Stimulated activated effector memory CD8-positive, alpha-beta T cell treated with anti-CD3 and anti-CD28 coated beads, Interleukin-12 subunit alpha, Interleukin-12 subunit beta, amount 100 ng/mL, for 72 hours (primary cell): ENCODE measurements around the gene GGT5.
"Not testable (repeated sequence)": the region's sequence is repeated elsewhere in the genome, so short reads cannot be mapped to it uniquely, and the experiment has no call there.

ENCODE experiments used
- ATAC-seq: fragments of 150-1000 bp; cut with Tn5 transposase; 2 replicates; pipeline ENCODE4 v1.10.0; 2021
- DNase-seq, 2 donors: peaks; one replicate each; pipeline ENCODE4 v3.0.0; 2021 to 2022; ENCODE audit warnings: low spot score in 2 of 2
- H3K27ac Mint-ChIP-seq: one replicate; pipeline ENCODE4 v1.8.0; 2022; ENCODE audit warnings: mild to moderate bottlenecking, mixed read lengths
- H3K36me3 Mint-ChIP-seq: one replicate; pipeline ENCODE4 v1.8.0; 2022; ENCODE audit warnings: mild to moderate bottlenecking, mixed read lengths
- H3K4me1 Mint-ChIP-seq: one replicate; pipeline ENCODE4 v1.8.0; 2022; ENCODE audit warnings: mixed read lengths
- H3K4me3 Mint-ChIP-seq: one replicate; pipeline ENCODE4 v1.8.0; 2022; ENCODE audit warnings: mild to moderate bottlenecking, mixed read lengths
- H3K9me3 Mint-ChIP-seq: one replicate; pipeline ENCODE4 v1.8.0; 2022; ENCODE audit warnings: mixed read lengths

The GGT5 gene

GRCh38 chr22:24187731-24188644 is 56.9 kb downstream of the GGT5 start:
- Mint-ChIP-seq H3K9me3 (no peaks in the 10 kb centered on the region), H3K4me1 (no peaks in the 10 kb centered on the region), H3K4me3 (no peak overlapping the region), H3K36me3 (peaks cover 7% of the 10 kb centered on the region), H3K27ac (no peak overlapping the region)
- no peak for ATAC-seq
- no peak for DNase-seq

- ATAC-seq = no peak
- no peaks in the 10 kb centered on the region for H3K4me1 Mint-ChIP-seq
- no peak overlapping the region for H3K27ac Mint-ChIP-seq
- no peaks in the 10 kb centered on the region for H3K9me3 Mint-ChIP-seq
- H3K36me3 Mint-ChIP-seq = peaks cover 7% of the 10 kb centered on the region
- no peak for DNase-seq
- H3K4me3 Mint-ChIP-seq = no peak overlapping the region
Observed at GRCh38 chr22:24186892-24187670, 57.8 kb downstream of the GGT5 start.

GRCh38 chr22:24186352-24186740 is 58.5 kb downstream of the GGT5 start:
- no peaks in the 10 kb centered on the region for H3K4me1 Mint-ChIP-seq

GRCh38 chr22:24185501-24186351 is 59.2 kb downstream of the GGT5 start:
- Mint-ChIP-seq H3K4me3 (no peak overlapping the region), H3K4me1 (no peaks in the 10 kb centered on the region), H3K9me3 (no peaks in the 10 kb centered on the region), H3K36me3 (peaks cover 7% of the 10 kb centered on the region), H3K27ac (no peak overlapping the region)
- ATAC-seq = no peak
- no peak for DNase-seq

More at GRCh38 chr22:24186352-24186740, 58.5 kb downstream of the GGT5 start:
- ATAC-seq = no peak
- peaks cover 7% of the 10 kb centered on the region for H3K36me3 Mint-ChIP-seq
- no peaks in the 10 kb centered on the region for H3K9me3 Mint-ChIP-seq
- DNase-seq = no peak
- H3K4me3 Mint-ChIP-seq = no peak overlapping the region
- no peak overlapping the region for H3K27ac Mint-ChIP-seq

GRCh38 chr22:24185001-24185500 is 59.8 kb downstream of the GGT5 start:
- no peaks in the 10 kb centered on the region for H3K9me3 Mint-ChIP-seq
- ATAC-seq = no peak

GRCh38 chr22:24184057-24184798 is 60.7 kb downstream of the GGT5 start:
- ATAC-seq (no peak), DNase-seq (no peak)
- Mint-ChIP-seq H3K4me3 (no peak overlapping the region), H3K4me1 (no peaks in the 10 kb centered on the region), H3K36me3 (peaks cover 7% of the 10 kb centered on the region), H3K27ac (no peak overlapping the region), H3K9me3 (no peaks in the 10 kb centered on the region)

More at GRCh38 chr22:24185001-24185500, 59.8 kb downstream of the GGT5 start:
- no peak for DNase-seq
- Mint-ChIP-seq H3K27ac (no peak overlapping the region), H3K4me3 (no peak overlapping the region), H3K36me3 (peaks cover 7% of the 10 kb centered on the region), H3K4me1 (no peaks in the 10 kb centered on the region)

- Mint-ChIP-seq H3K27ac (no peak overlapping the region), H3K4me1 (no peaks in the 10 kb centered on the region), H3K36me3 (peaks cover 7% of the 10 kb centered on the region), H3K4me3 (no peak overlapping the region), H3K9me3 (no peaks in the 10 kb centered on the region)
- DNase-seq (no peak), ATAC-seq (no peak)
Observed at GRCh38 chr22:24183321-24184031, 61.4 kb downstream of the GGT5 start.

GRCh38 chr22:24182900-24183246 is 62.0 kb downstream of the GGT5 start:
- not testable (repeated sequence) for H3K4me3 Mint-ChIP-seq, DNase-seq, H3K27ac Mint-ChIP-seq, H3K4me1 Mint-ChIP-seq, H3K9me3 Mint-ChIP-seq, H3K36me3 Mint-ChIP-seq, ATAC-seq

- Mint-ChIP-seq H3K4me1 (no peaks in the 10 kb centered on the region), H3K36me3 (peaks cover 7% of the 10 kb centered on the region), H3K9me3 (no peaks in the 10 kb centered on the region), H3K4me3 (no peak overlapping the region), H3K27ac (no peak overlapping the region)
- peak; percentile 19 for ATAC-seq
- no peak for DNase-seq
Observed at GRCh38 chr22:24181996-24182899, 62.6 kb downstream of the GGT5 start.

GRCh38 chr22:24181088-24181995 is 63.5 kb downstream of the GGT5 start, which contains the start of gene SUSD2:
Gene SUSD2 (plus strand): TSS chr22:24181487. CDS start chr22:24181520, 33 bp downstream.
- Mint-ChIP-seq H3K27ac (peak within 1 kb of the TSS; percentile 43), H3K4me3 (no peak within 1 kb of the TSS), H3K4me1 (no peaks in the 10 kb centered on the region), H3K36me3 (peaks cover 7% of the 10 kb centered on the region), H3K9me3 (no peaks in the 10 kb centered on the region)
- DNase-seq (no peak), ATAC-seq (no peak)

- Mint-ChIP-seq H3K4me3 (no peak overlapping the region), H3K27ac (peak overlapping the region; percentile 43), H3K9me3 (no peaks in the 10 kb centered on the region), H3K36me3 (peaks cover 7% of the 10 kb centered on the region), H3K4me1 (no peaks in the 10 kb centered on the region)
- ATAC-seq = no peak
- DNase-seq = no peak
Observed at GRCh38 chr22:24180316-24181087, 64.4 kb downstream of the GGT5 start.
